WTC11 (cell line): ENCODE data around the gene KCTD11. TPM values are rescaled to one million over a fixed set of nuclear protein-coding genes. Genes with fewer than 3 reads are reported as not detected.

Experiments
- ATF1 ChIP-seq: sonication (generic); formaldehyde crosslinking; IDR thresholded peaks from 2 replicates; pipeline ENCODE4 v1.8.1; 2023; ENCODE audit warnings: mild to moderate bottlenecking, moderate library complexity, missing genetic modification reagents
- CBFB ChIP-seq: sonication (generic); formaldehyde crosslinking; IDR thresholded peaks from 2 replicates; pipeline ENCODE4 v1.8.1; 2022; ENCODE audit warnings: mild to moderate bottlenecking, low read depth, missing genetic modification reagents
- ELF4 ChIP-seq: sonication (generic); formaldehyde crosslinking; IDR thresholded peaks from 2 replicates; pipeline ENCODE4 v1.8.1; 2022; ENCODE audit warnings: low read depth, mild to moderate bottlenecking, moderate library complexity, missing genetic modification reagents
- ETV6 ChIP-seq: sonication (generic); formaldehyde crosslinking; IDR thresholded peaks from 2 replicates; pipeline ENCODE4 v1.8.1; 2022; ENCODE audit warnings: mild to moderate bottlenecking, missing genetic modification reagents
- FOXJ3 ChIP-seq: sonication (generic); formaldehyde crosslinking; IDR thresholded peaks from 2 replicates; pipeline ENCODE4 v1.9.0; 2021; ENCODE audit warnings: missing genetic modification reagents, mild to moderate bottlenecking, borderline replicate concordance
- GABPB1 ChIP-seq: sonication (generic); formaldehyde crosslinking; IDR thresholded peaks from 2 replicates; pipeline ENCODE4 v1.8.1; 2023; ENCODE audit warnings: mild to moderate bottlenecking, missing genetic modification reagents
- HMGA2 ChIP-seq: fragments of 250-450 bp; sonication (Bioruptor Pico); IDR thresholded peaks from 2 replicates; pipeline ENCODE4 v1.4.0; 2021; ENCODE audit warnings: mild to moderate bottlenecking, moderate library complexity
- IRF2 ChIP-seq: sonication (generic); formaldehyde crosslinking; IDR thresholded peaks from 2 replicates; pipeline ENCODE4 v1.8.0; 2022; ENCODE audit warnings: low read depth, missing genetic modification reagents, borderline replicate concordance
- MXD4 ChIP-seq: fragments of 250-450 bp; sonication (Bioruptor Pico); IDR thresholded peaks from 2 replicates; pipeline ENCODE4 v1.8.0; 2021; ENCODE audit warnings: mild to moderate bottlenecking, moderate library complexity, borderline replicate concordance
- OVOL2 ChIP-seq: fragments of 250-450 bp; sonication (Bioruptor Pico); IDR thresholded peaks from 2 replicates; pipeline ENCODE4 v1.9.0; 2021; ENCODE audit warnings: mild to moderate bottlenecking, borderline replicate concordance
- RORB ChIP-seq: fragments of 250-450 bp; sonication (Bioruptor Pico); IDR thresholded peaks from 2 replicates; pipeline ENCODE4 v1.9.0; 2021; ENCODE audit warnings: mild to moderate bottlenecking
- SMAD4 ChIP-seq: sonication (generic); formaldehyde crosslinking; IDR thresholded peaks from 2 replicates; pipeline ENCODE4 v1.8.0; 2022; ENCODE audit warnings: mild to moderate bottlenecking, missing genetic modification reagents
- TP53 ChIP-seq: sonication (generic); formaldehyde crosslinking; IDR thresholded peaks from 2 replicates; pipeline ENCODE4 v1.8.1; 2023; ENCODE audit warnings: mild to moderate bottlenecking, missing genetic modification reagents
- ZNF138 ChIP-seq: sonication (generic); formaldehyde crosslinking; conservative IDR thresholded peaks from 2 replicates; pipeline ENCODE4 v1.8.1; 2022; ENCODE audit warnings: mild to moderate bottlenecking, moderate library complexity, missing genetic modification reagents
- ZNF396 ChIP-seq: fragments of 250-450 bp; sonication (Bioruptor Pico); IDR thresholded peaks from 2 replicates; pipeline ENCODE4 v1.8.0; 2021; ENCODE audit warnings: mild to moderate bottlenecking, moderate library complexity, borderline replicate concordance
- ZNF416 ChIP-seq: fragments of 250-450 bp; sonication (Bioruptor Pico); IDR thresholded peaks from 2 replicates; pipeline ENCODE4 v1.9.0; 2021; ENCODE audit warnings: mild to moderate bottlenecking, inconsistent platforms
- ZNF423 ChIP-seq: fragments of 250-450 bp; sonication (Bioruptor Pico); IDR thresholded peaks from 2 replicates; pipeline ENCODE4 v2.1.2; 2022; ENCODE audit warnings: mild to moderate bottlenecking, moderate library complexity
- ZNF671 ChIP-seq: fragments of 250-450 bp; sonication (Bioruptor Pico); IDR thresholded peaks from 2 replicates; pipeline ENCODE4 v1.8.0; 2021; ENCODE audit warnings: mild to moderate bottlenecking
- total RNA-seq: library from RNA; stranded (reverse); gene quantifications from 3 replicates; pipeline ENCODE4 v1.2.3, GENCODE V29; 2021
- TF ChIP-seq, protein P1 (sequence below): sonication (generic); formaldehyde crosslinking; IDR thresholded peaks from 2 replicates; pipeline ENCODE4 v1.8.0; 2022; ENCODE audit warnings: mild to moderate bottlenecking, missing genetic modification reagents
- TF ChIP-seq, protein P2 (sequence below): fragments of 250-450 bp; sonication (Bioruptor Pico); IDR thresholded peaks from 2 replicates; pipeline ENCODE4 v1.9.0; 2021; ENCODE audit warnings: mild to moderate bottlenecking
- TF ChIP-seq, protein P3 (sequence below): sonication (generic); formaldehyde crosslinking; IDR thresholded peaks from 2 replicates; pipeline ENCODE4 v1.8.1; 2023; ENCODE audit warnings: mild to moderate bottlenecking, missing genetic modification reagents
- TF ChIP-seq, protein P4 (sequence below): sonication (generic); formaldehyde crosslinking; IDR thresholded peaks from 2 replicates; pipeline ENCODE4 v1.8.1; 2022; ENCODE audit warnings: low read depth, missing genetic modification reagents, borderline replicate concordance
- TF ChIP-seq, protein P5 (sequence below): sonication (generic); formaldehyde crosslinking; IDR thresholded peaks from 2 replicates; pipeline ENCODE4 v1.8.1; 2023; ENCODE audit warnings: mild to moderate bottlenecking, missing genetic modification reagents, moderate library complexity
- TF ChIP-seq, protein P6 (sequence below): sonication (generic); formaldehyde crosslinking; IDR thresholded peaks from 2 replicates; pipeline ENCODE4 v1.8.0; 2022; ENCODE audit warnings: mild to moderate bottlenecking, missing genetic modification reagents
- TF ChIP-seq, protein P7 (sequence below): fragments of 250-450 bp; sonication (Bioruptor Pico); IDR thresholded peaks from 2 replicates; pipeline ENCODE4 v2.1.2; 2022; ENCODE audit warnings: mild to moderate bottlenecking, moderate library complexity
- TF ChIP-seq, protein P8 (sequence below): sonication (generic); formaldehyde crosslinking; IDR thresholded peaks from 2 replicates; pipeline ENCODE4 v1.8.1; 2023; ENCODE audit warnings: mild to moderate bottlenecking, missing genetic modification reagents, moderate library complexity
- TF ChIP-seq, protein P9 (sequence below): fragments of 250-450 bp; sonication (Bioruptor Pico); IDR thresholded peaks from 2 replicates; pipeline ENCODE4 v1.9.0; 2021; ENCODE audit warnings: moderate library complexity, mild to moderate bottlenecking, inconsistent platforms, borderline replicate concordance
- TF ChIP-seq, protein P10 (sequence below): sonication (generic); formaldehyde crosslinking; IDR thresholded peaks from 2 replicates; pipeline ENCODE4 v1.8.1; 2022; ENCODE audit warnings: mild to moderate bottlenecking, moderate library complexity, missing genetic modification reagents

The KCTD11 gene
- total RNA-seq, 1 experiment from 2014 or later: 8.1 TPM

DNA sequence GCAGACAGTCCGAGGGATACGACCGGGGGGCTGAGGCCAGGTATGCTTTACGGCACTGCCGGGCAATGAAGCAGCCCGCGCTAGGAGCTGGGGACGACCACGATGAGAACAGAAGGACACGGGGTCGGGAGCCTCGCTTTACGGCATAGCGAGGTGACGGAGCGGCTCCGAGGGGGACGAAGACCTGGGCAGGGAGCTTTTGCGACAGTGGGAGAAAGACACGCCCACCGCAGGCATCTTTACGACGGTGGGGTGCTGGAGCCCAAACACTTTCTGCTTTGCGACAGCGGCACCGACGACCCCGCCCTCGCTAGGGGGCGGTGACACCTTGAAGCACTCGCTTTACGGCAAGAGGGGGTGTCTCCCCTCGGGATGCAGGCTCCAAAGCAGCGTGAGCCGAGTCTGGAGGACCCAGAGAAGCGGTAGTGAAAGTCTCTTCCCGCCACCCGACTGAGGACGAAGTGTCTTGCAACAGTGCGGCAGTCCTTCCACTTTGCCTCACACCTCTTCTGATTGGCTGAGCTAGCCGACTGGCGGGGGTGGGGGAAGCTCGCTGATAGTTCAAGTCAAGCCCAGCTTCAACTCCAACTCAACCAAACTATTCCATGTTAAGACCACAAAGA, 22.5 kb upstream of the KCTD11 start (continued):
- TF ChIP-seq ZNF138 (CRISPR knock-in tag) (no peak), SMAD4 (CRISPR knock-in tag) (no peak), FOXJ3 (CRISPR knock-in tag) (no peak), IRF2 (no peak), OVOL2 (CRISPR knock-in tag) (no peak), ETV6 (CRISPR knock-in tag) (no peak), ELF4 (CRISPR knock-in tag) (no peak), ZNF671 (CRISPR knock-in tag) (no peak), ZNF416 (CRISPR knock-in tag) (no peak), TP53 (CRISPR knock-in tag) (peak; percentile 46; the same call in 1 of the 2 replicates), ZNF396 (CRISPR knock-in tag) (no peak), MXD4 (CRISPR knock-in tag) (no peak), CBFB (CRISPR knock-in tag) (peak; percentile 39; the same call in 1 of the 2 replicates), HMGA2 (CRISPR knock-in tag) (no peak), ZNF423 (CRISPR knock-in tag) (no peak), GABPB1 (no peak), RORB (CRISPR knock-in tag) (no peak), ATF1 (CRISPR knock-in tag) (no peak)
- TF ChIP-seq, protein P1, sequence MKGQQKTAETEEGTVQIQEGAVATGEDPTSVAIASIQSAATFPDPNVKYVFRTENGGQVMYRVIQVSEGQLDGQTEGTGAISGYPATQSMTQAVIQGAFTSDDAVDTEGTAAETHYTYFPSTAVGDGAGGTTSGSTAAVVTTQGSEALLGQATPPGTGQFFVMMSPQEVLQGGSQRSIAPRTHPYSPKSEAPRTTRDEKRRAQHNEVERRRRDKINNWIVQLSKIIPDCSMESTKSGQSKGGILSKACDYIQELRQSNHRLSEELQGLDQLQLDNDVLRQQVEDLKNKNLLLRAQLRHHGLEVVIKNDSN: peak; percentile 59
- TF ChIP-seq, protein P2, sequence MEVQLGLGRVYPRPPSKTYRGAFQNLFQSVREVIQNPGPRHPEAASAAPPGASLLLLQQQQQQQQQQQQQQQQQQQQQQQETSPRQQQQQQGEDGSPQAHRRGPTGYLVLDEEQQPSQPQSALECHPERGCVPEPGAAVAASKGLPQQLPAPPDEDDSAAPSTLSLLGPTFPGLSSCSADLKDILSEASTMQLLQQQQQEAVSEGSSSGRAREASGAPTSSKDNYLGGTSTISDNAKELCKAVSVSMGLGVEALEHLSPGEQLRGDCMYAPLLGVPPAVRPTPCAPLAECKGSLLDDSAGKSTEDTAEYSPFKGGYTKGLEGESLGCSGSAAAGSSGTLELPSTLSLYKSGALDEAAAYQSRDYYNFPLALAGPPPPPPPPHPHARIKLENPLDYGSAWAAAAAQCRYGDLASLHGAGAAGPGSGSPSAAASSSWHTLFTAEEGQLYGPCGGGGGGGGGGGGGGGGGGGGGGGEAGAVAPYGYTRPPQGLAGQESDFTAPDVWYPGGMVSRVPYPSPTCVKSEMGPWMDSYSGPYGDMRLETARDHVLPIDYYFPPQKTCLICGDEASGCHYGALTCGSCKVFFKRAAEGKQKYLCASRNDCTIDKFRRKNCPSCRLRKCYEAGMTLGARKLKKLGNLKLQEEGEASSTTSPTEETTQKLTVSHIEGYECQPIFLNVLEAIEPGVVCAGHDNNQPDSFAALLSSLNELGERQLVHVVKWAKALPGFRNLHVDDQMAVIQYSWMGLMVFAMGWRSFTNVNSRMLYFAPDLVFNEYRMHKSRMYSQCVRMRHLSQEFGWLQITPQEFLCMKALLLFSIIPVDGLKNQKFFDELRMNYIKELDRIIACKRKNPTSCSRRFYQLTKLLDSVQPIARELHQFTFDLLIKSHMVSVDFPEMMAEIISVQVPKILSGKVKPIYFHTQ (CRISPR knock-in tag): no peak
- TF ChIP-seq, protein P3, sequence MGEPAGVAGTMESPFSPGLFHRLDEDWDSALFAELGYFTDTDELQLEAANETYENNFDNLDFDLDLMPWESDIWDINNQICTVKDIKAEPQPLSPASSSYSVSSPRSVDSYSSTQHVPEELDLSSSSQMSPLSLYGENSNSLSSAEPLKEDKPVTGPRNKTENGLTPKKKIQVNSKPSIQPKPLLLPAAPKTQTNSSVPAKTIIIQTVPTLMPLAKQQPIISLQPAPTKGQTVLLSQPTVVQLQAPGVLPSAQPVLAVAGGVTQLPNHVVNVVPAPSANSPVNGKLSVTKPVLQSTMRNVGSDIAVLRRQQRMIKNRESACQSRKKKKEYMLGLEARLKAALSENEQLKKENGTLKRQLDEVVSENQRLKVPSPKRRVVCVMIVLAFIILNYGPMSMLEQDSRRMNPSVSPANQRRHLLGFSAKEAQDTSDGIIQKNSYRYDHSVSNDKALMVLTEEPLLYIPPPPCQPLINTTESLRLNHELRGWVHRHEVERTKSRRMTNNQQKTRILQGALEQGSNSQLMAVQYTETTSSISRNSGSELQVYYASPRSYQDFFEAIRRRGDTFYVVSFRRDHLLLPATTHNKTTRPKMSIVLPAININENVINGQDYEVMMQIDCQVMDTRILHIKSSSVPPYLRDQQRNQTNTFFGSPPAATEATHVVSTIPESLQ: no peak
- TF ChIP-seq, protein P4, sequence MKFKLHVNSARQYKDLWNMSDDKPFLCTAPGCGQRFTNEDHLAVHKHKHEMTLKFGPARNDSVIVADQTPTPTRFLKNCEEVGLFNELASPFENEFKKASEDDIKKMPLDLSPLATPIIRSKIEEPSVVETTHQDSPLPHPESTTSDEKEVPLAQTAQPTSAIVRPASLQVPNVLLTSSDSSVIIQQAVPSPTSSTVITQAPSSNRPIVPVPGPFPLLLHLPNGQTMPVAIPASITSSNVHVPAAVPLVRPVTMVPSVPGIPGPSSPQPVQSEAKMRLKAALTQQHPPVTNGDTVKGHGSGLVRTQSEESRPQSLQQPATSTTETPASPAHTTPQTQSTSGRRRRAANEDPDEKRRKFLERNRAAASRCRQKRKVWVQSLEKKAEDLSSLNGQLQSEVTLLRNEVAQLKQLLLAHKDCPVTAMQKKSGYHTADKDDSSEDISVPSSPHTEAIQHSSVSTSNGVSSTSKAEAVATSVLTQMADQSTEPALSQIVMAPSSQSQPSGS (CRISPR knock-in tag): no peak
- TF ChIP-seq, protein P5, sequence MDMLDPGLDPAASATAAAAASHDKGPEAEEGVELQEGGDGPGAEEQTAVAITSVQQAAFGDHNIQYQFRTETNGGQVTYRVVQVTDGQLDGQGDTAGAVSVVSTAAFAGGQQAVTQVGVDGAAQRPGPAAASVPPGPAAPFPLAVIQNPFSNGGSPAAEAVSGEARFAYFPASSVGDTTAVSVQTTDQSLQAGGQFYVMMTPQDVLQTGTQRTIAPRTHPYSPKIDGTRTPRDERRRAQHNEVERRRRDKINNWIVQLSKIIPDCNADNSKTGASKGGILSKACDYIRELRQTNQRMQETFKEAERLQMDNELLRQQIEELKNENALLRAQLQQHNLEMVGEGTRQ (CRISPR knock-in tag): peak; percentile 74
- TF ChIP-seq, protein P6, sequence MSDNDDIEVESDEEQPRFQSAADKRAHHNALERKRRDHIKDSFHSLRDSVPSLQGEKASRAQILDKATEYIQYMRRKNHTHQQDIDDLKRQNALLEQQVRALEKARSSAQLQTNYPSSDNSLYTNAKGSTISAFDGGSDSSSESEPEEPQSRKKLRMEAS (CRISPR knock-in tag): peak; percentile 69; the same call in 1 of the 2 replicates
- TF ChIP-seq, protein P7, sequence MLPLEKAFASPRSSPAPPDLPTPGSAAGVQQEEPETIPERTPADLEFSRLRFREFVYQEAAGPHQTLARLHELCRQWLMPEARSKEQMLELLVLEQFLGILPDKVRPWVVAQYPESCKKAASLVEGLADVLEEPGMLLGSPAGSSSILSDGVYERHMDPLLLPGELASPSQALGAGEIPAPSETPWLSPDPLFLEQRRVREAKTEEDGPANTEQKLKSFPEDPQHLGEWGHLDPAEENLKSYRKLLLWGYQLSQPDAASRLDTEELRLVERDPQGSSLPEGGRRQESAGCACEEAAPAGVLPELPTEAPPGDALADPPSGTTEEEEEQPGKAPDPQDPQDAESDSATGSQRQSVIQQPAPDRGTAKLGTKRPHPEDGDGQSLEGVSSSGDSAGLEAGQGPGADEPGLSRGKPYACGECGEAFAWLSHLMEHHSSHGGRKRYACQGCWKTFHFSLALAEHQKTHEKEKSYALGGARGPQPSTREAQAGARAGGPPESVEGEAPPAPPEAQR (CRISPR knock-in tag): no peak
- TF ChIP-seq, protein P8, sequence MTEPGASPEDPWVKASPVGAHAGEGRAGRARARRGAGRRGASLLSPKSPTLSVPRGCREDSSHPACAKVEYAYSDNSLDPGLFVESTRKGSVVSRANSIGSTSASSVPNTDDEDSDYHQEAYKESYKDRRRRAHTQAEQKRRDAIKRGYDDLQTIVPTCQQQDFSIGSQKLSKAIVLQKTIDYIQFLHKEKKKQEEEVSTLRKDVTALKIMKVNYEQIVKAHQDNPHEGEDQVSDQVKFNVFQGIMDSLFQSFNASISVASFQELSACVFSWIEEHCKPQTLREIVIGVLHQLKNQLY (CRISPR knock-in tag): no peak
- TF ChIP-seq, protein P9, sequence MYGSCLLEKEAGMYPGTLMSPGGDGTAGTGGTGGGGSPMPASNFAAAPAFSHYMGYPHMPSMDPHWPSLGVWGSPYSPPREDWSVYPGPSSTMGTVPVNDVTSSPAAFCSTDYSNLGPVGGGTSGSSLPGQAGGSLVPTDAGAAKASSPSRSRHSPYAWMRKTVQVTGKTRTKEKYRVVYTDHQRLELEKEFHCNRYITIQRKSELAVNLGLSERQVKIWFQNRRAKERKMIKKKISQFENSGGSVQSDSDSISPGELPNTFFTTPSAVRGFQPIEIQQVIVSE: no peak
- TF ChIP-seq, protein P10, sequence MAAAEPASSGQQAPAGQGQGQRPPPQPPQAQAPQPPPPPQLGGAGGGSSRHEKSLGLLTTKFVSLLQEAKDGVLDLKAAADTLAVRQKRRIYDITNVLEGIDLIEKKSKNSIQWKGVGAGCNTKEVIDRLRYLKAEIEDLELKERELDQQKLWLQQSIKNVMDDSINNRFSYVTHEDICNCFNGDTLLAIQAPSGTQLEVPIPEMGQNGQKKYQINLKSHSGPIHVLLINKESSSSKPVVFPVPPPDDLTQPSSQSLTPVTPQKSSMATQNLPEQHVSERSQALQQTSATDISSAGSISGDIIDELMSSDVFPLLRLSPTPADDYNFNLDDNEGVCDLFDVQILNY (CRISPR knock-in tag): peak; percentile 51
